ENCODE measurements around the gene FRZB.
"Not testable (repeated sequence)": the region's sequence is repeated elsewhere in the genome, so short reads cannot be mapped to it uniquely, and the experiment has no call there.

Gene FRZB

GRCh38 chr2:182866461-182867406 lies at the start of gene FRZB:
Gene FRZB (minus strand): TSS chr2:182866637. CDS start chr2:182866552, 85 bp downstream.
- DNase-seq, result no peak

- no peak for DNase-seq
Observed at GRCh38 chr2:182915369-182916326, 49.2 kb upstream of the FRZB start.

- DNase-seq, result no peak
Observed at GRCh38 chr2:182914852-182915251, 48.4 kb upstream of the FRZB start.

GRCh38 chr2:182913064-182913463 lies 46.6 kb upstream of the FRZB start:
- DNase-seq, result no peak

GRCh38 chr2:182912518-182912915 lies 46.1 kb upstream of the FRZB start:
- DNase-seq, result no peak

- DNase-seq, result no peak
Observed at GRCh38 chr2:182911813-182912517, 45.5 kb upstream of the FRZB start.

GRCh38 chr2:182910965-182911364 lies 44.5 kb upstream of the FRZB start:
- no peak for DNase-seq

GRCh38 chr2:182907081-182907830 lies 40.8 kb upstream of the FRZB start:
- DNase-seq, result no peak

GRCh38 chr2:182906454-182906853 lies 40.0 kb upstream of the FRZB start:
- DNase-seq, result no peak

GRCh38 chr2:182904844-182905243 lies 38.4 kb upstream of the FRZB start:
- DNase-seq, result no peak

GRCh38 chr2:182903566-182903965 lies 37.1 kb upstream of the FRZB start:
- DNase-seq, result no peak

GRCh38 chr2:182901748-182902147 lies 35.3 kb upstream of the FRZB start:
- no peak for DNase-seq

GRCh38 chr2:182898718-182899117 lies 32.3 kb upstream of the FRZB start:
- DNase-seq, result no peak

- no peak for DNase-seq
Observed at GRCh38 chr2:182897137-182897536, 30.7 kb upstream of the FRZB start.

- DNase-seq, result no peak
Observed at GRCh38 chr2:182895798-182896197, 29.4 kb upstream of the FRZB start.

- no peak for DNase-seq
Observed at GRCh38 chr2:182895169-182895568, 28.7 kb upstream of the FRZB start.

GRCh38 chr2:182894174-182894573 lies 27.7 kb upstream of the FRZB start:
- DNase-seq, result no peak

- DNase-seq, result no peak
Observed at GRCh38 chr2:182893666-182894065, 27.2 kb upstream of the FRZB start.

GRCh38 chr2:182893035-182893434 lies 26.6 kb upstream of the FRZB start:
- not testable (repeated sequence) for DNase-seq

GRCh38 chr2:182891611-182892010 lies 25.2 kb upstream of the FRZB start:
- DNase-seq, result no peak

- no peak for DNase-seq
Observed at GRCh38 chr2:182890773-182891378, 24.4 kb upstream of the FRZB start.

- no peak for DNase-seq
Observed at GRCh38 chr2:182890305-182890704, 23.9 kb upstream of the FRZB start.
